KMS-11 (cell line): Measurements from ENCODE around the gene PODNL1.

Experiments used
- H2AFZ ChIP-seq: fragments of 200-600 bp; sonication (generic); 2 replicates; pipeline ENCODE4 v1.6.1; 2016; ENCODE audit warnings: antibody characterized with exemption, mixed run types, low read depth
- H3K27ac ChIP-seq: fragments of 200-600 bp; sonication (generic); 2 replicates; pipeline ENCODE4 v1.6.1; 2016; ENCODE audit warnings: mild to moderate bottlenecking, mixed run types
- H3K27me3 ChIP-seq: fragments of 200-600 bp; sonication (generic); 2 replicates; pipeline ENCODE4 v1.6.1; 2017; ENCODE audit warnings: mild to moderate bottlenecking, low read depth, mixed run types, moderate library complexity; ENCODE audit not compliant: insufficient read depth
- H3K36me3 ChIP-seq: fragments of 200-600 bp; sonication (generic); 2 replicates; pipeline ENCODE4 v1.6.1; 2017; ENCODE audit warnings: mild to moderate bottlenecking, mixed run types; ENCODE audit not compliant: insufficient read depth
- H3K4me1 ChIP-seq: fragments of 200-600 bp; sonication (generic); 2 replicates; pipeline ENCODE4 v1.6.1; 2016; ENCODE audit warnings: mild to moderate bottlenecking, low read depth, mixed run types; ENCODE audit not compliant: poor library complexity, severe bottlenecking
- H3K4me2 ChIP-seq: fragments of 200-600 bp; sonication (generic); 2 replicates; pipeline ENCODE4 v1.7.0; 2016; ENCODE audit warnings: mild to moderate bottlenecking, mixed run types
- H3K4me3 ChIP-seq: fragments of 200-600 bp; sonication (generic); IDR thresholded peaks from 2 replicates; pipeline ENCODE4 v1.6.1; 2017; ENCODE audit warnings: low read depth, low read length, mixed read lengths; ENCODE audit not compliant: insufficient read depth
- H3K79me2 ChIP-seq: fragments of 200-600 bp; sonication (generic); 2 replicates; pipeline ENCODE4 v1.6.1; 2016; ENCODE audit warnings: low read depth, mixed run types; ENCODE audit not compliant: insufficient read depth
- H3K9ac ChIP-seq: fragments of 200-600 bp; sonication (generic); 2 replicates; pipeline ENCODE4 v1.6.1; 2016; ENCODE audit warnings: mild to moderate bottlenecking, mixed run types
- H4K20me1 ChIP-seq: fragments of 200-600 bp; sonication (generic); 2 replicates; pipeline ENCODE4 v1.6.1; 2016; ENCODE audit warnings: mild to moderate bottlenecking, mixed run types; ENCODE audit not compliant: insufficient read depth
- CTCF ChIP-seq: fragments of 200-600 bp; sonication (generic); conservative IDR thresholded peaks from 2 replicates; pipeline ENCODE4 v1.6.1; 2017; ENCODE audit warnings: low read depth, mild to moderate bottlenecking, antibody characterized with exemption, low read length, moderate library complexity, mixed read lengths

Gene PODNL1

GRCh38 chr19:13962699-13963602 lies 24.7 kb upstream of the PODNL1 start:
- Histone ChIP-seq H3K4me3 (no peak overlapping the region), H3K9ac (no peak overlapping the region), H3K36me3 (no peaks in the 10 kb centered on the region), H3K27ac (no peak overlapping the region), H3K79me2 (no peaks in the 10 kb centered on the region), H2AFZ (no peak overlapping the region), H3K27me3 (no peaks in the 10 kb centered on the region), H4K20me1 (no peaks in the 10 kb centered on the region), H3K4me1 (no peaks in the 10 kb centered on the region), H3K4me2 (no peak overlapping the region)
- no peak for TF ChIP-seq CTCF

GRCh38 chr19:13961826-13962698 lies 23.8 kb upstream of the PODNL1 start:
- Histone ChIP-seq H3K4me1 (no peaks in the 10 kb centered on the region), H3K9ac (no peak overlapping the region), H3K27me3 (no peaks in the 10 kb centered on the region), H3K36me3 (no peaks in the 10 kb centered on the region), H3K79me2 (no peaks in the 10 kb centered on the region), H3K27ac (no peak overlapping the region), H3K4me2 (no peak overlapping the region), H4K20me1 (no peaks in the 10 kb centered on the region), H3K4me3 (no peak overlapping the region), H2AFZ (no peak overlapping the region)
- no peak for TF ChIP-seq CTCF

- H4K20me1 ChIP-seq = no peaks in the 10 kb centered on the region
- H3K27ac ChIP-seq = no peak overlapping the region
- no peaks in the 10 kb centered on the region for H3K36me3 ChIP-seq
- no peaks in the 10 kb centered on the region for H3K79me2 ChIP-seq
- no peak overlapping the region for H3K9ac ChIP-seq
- H3K27me3 ChIP-seq = no peaks in the 10 kb centered on the region
- H3K4me1 ChIP-seq = no peaks in the 10 kb centered on the region
- H3K4me3 ChIP-seq = no peak overlapping the region
- no peak overlapping the region for H2AFZ ChIP-seq
- no peak overlapping the region for H3K4me2 ChIP-seq
- no peak for TF ChIP-seq CTCF
Measured at GRCh38 chr19:13960863-13961784, 22.9 kb upstream of the PODNL1 start.
